Liver (tissue), 9 donors: ENCODE results near the gene PRSS22. TPM values are rescaled to one million over a fixed set of nuclear protein-coding genes. Genes with fewer than 3 reads are reported as not detected.

Experiments
- DNase-seq: peaks from one replicate; pipeline ENCODE4 v3.0.0-alpha.2; 2017; ENCODE audit warnings: low spot score
- H3K27ac ChIP-seq, 2 donors: one replicate each; pipeline ENCODE4 v1.7.0; 2013; ENCODE audit warnings: inconsistent platforms in 2 of 2, low read length in 2 of 2, control low read depth in 1 of 2, low read depth in 1 of 2, mild to moderate bottlenecking in 1 of 2
- H3K27me3 ChIP-seq, 4 donors: one replicate each; pipeline versions ENCODE4 v1.6.1 to v1.7.0; 2013; ENCODE audit warnings: low read length in 3 of 4, inconsistent platforms in 1 of 4, mild to moderate bottlenecking in 1 of 4, moderate library complexity in 1 of 4; ENCODE audit not compliant: control insufficient read depth in 4 of 4, insufficient read depth in 4 of 4
- H3K36me3 ChIP-seq, 4 donors: one replicate each; pipeline versions ENCODE4 v1.6.1 to v1.7.0; 2013; ENCODE audit warnings: low read length in 3 of 4, mild to moderate bottlenecking in 3 of 4, low read depth in 1 of 4, moderate library complexity in 1 of 4; ENCODE audit not compliant: control insufficient read depth in 4 of 4, insufficient read depth in 3 of 4
- H3K4me1 ChIP-seq, 4 donors: one replicate each; pipeline versions ENCODE4 v1.6.1 to v1.7.0; 2013; ENCODE audit warnings: low read length in 3 of 4, mild to moderate bottlenecking in 3 of 4, moderate library complexity in 1 of 4; ENCODE audit not compliant: control insufficient read depth in 4 of 4, insufficient read depth in 4 of 4
- H3K4me3 ChIP-seq, 3 donors: one replicate each; pipeline versions ENCODE4 v1.6.1 to v1.7.0; 2013; ENCODE audit warnings: low read length in 3 of 3, control low read depth in 1 of 3, low read depth in 1 of 3, mild to moderate bottlenecking in 1 of 3
- H3K9ac ChIP-seq, 2 donors: one replicate each; pipeline ENCODE4 v1.7.0; 2013; ENCODE audit warnings: low read length in 2 of 2, mild to moderate bottlenecking in 2 of 2, moderate library complexity in 2 of 2, control low read depth in 1 of 2, low read depth in 1 of 2
- H3K9me3 ChIP-seq, 4 donors: one replicate each; pipeline versions ENCODE4 v1.6.1 to v1.7.0; 2013; ENCODE audit warnings: low read length in 3 of 4; ENCODE audit not compliant: control insufficient read depth in 4 of 4
- ATF3 ChIP-seq: IDR thresholded peaks from 2 replicates; pipeline ENCODE4 v1.6.1; 2016; ENCODE audit warnings: antibody characterized with exemption
- CTCF ChIP-seq: fragments of 150-350 bp; IDR thresholded peaks from 2 replicates; pipeline ENCODE4 v1.5.1; 2017; ENCODE audit warnings: improper control_type of control experiment, low read depth, low read length; ENCODE audit not compliant: missing input control
- EGR1 ChIP-seq, 2 donors: IDR thresholded peaks; 2 replicates each; pipeline ENCODE4 v1.6.1; 2016 to 2018; ENCODE audit warnings: antibody characterized with exemption in 2 of 2, low read depth in 2 of 2
- FOXA1 ChIP-seq: IDR thresholded peaks from 2 replicates; pipeline ENCODE4 v1.6.1; 2016; ENCODE audit warnings: antibody characterized with exemption
- FOXA2 ChIP-seq: IDR thresholded peaks from 2 replicates; pipeline ENCODE4 v1.6.1; 2016; ENCODE audit warnings: antibody characterized with exemption
- HNF4G ChIP-seq: IDR thresholded peaks from 2 replicates; pipeline ENCODE4 v1.6.1; 2016; ENCODE audit warnings: antibody characterized with exemption
- JUND ChIP-seq, 2 donors: IDR thresholded peaks; 2 replicates each; pipeline ENCODE4 v1.6.1; 2016; ENCODE audit warnings: antibody characterized with exemption in 2 of 2
- MAX ChIP-seq: IDR thresholded peaks from 2 replicates; pipeline ENCODE4 v1.6.1; 2016; ENCODE audit warnings: antibody characterized with exemption
- NR2F2 ChIP-seq: IDR thresholded peaks from 2 replicates; pipeline ENCODE4 v1.6.1; 2016; ENCODE audit warnings: antibody characterized with exemption
- RAD21 ChIP-seq, 2 donors: IDR thresholded peaks; 2 replicates each; pipeline ENCODE4 v1.6.1; 2016; ENCODE audit warnings: antibody characterized with exemption in 2 of 2, mild to moderate bottlenecking in 2 of 2
- RXRA ChIP-seq, 2 donors: IDR thresholded peaks; 2 replicates each; pipeline ENCODE4 v1.6.1; 2017 to 2018; ENCODE audit warnings: antibody characterized with exemption in 2 of 2, mild to moderate bottlenecking in 1 of 2
- SP1 ChIP-seq: IDR thresholded peaks from 2 replicates; pipeline ENCODE4 v1.6.1; 2018; ENCODE audit warnings: antibody characterized with exemption, mild to moderate bottlenecking
- TAF1 ChIP-seq: conservative IDR thresholded peaks from 2 replicates; pipeline ENCODE4 v1.6.1; 2016; ENCODE audit warnings: antibody characterized with exemption, mild to moderate bottlenecking
- YY1 ChIP-seq: IDR thresholded peaks from 2 replicates; pipeline ENCODE4 v1.6.1; 2016; ENCODE audit warnings: antibody characterized with exemption, mild to moderate bottlenecking
- ZBTB33 ChIP-seq: IDR thresholded peaks from 2 replicates; pipeline ENCODE4 v1.6.1; 2016; ENCODE audit warnings: antibody characterized with exemption
- WGBS: extraction: QIAGEN DNeasy Blood & Tissue Kit; methylation state at CpG from one replicate; pipeline ENCODE4 v1.1.7; 2013; 5-methylcytosine and 5-hydroxymethylcytosine counted together
- polyA plus RNA-seq, 2 donors: library from polyadenylated mRNA; stranded (reverse) in 1 of 2; unstranded in 1 of 2; fragments of 200-250 nt in 1 of 2; fragments of >200 nt in 1 of 2; fragmentation: Nextera tagmentation in 1 of 2; extraction: Ambion mirVana in 1 of 2; gene quantifications; one replicate each; pipeline versions ENCODE4 v1.2.1 to v1.2.3, GENCODE V29; 2013 to 2015
- total RNA-seq, 2 donors: library from RNA; depleted of rRNA; stranded (reverse); fragments of >200 nt; gene quantifications; one replicate each; pipeline ENCODE4 v1.2.3, GENCODE V29; 2014
- donor health status: healthy.
- donor health status: healthy.
- donor health status: healthy.
- donor health status: healthy.
- donor health status: healthy.

The PRSS22 gene
- total and polyA plus RNA-seq, 4 donors, result 0.23 to 1.1 (median 0.32) TPM; not detected in 1

- 83% methylated on average over 16 of the region's 16 CpGs for WGBS
- H3K27me3 ChIP-seq, result no peaks in the 10 kb centered on the region
- no peak overlapping the region for H3K4me3 ChIP-seq
- DNase-seq, result no peak
- no peak overlapping the region for H3K9ac ChIP-seq
- no peak overlapping the region for H3K27ac ChIP-seq
- TF ChIP-seq JUND (IDR thresholded peaks at IDR 0.05) (no peak), ATF3 (no peak), ZBTB33 (no peak)
- H3K9me3 ChIP-seq, result peaks cover 0 to 11% (median 2%) of the 10 kb centered on the region in 4 donors
- H3K36me3 ChIP-seq, result no peaks in the 10 kb centered on the region
- H3K4me1 ChIP-seq, result no peaks in the 10 kb centered on the region
These were observed 5.8 kb downstream of the PRSS22 start for GRCh38 chr16:2852003-2852730.

- no peaks in the 10 kb centered on the region for H3K36me3 ChIP-seq
- H3K9me3 ChIP-seq, result peaks cover 0 to 5% (median 2%) of the 10 kb centered on the region in 4 donors
- WGBS, result 71% methylated on average over 16 of the region's 16 CpGs
- H3K9ac ChIP-seq, result no peak overlapping the region
- no peaks in the 10 kb centered on the region for H3K27me3 ChIP-seq
- no peak for DNase-seq
- no peak overlapping the region for H3K27ac ChIP-seq
- H3K4me3 ChIP-seq, result no peak overlapping the region
- TF ChIP-seq HNF4G (no peak), TAF1 (no peak), FOXA1 (no peak), MAX (no peak), ATF3 (no peak), FOXA2 (no peak), NR2F2 (no peak), RXRA (IDR thresholded peaks at IDR 0.05) (no peak), YY1 (no peak), SP1 (no peak)
- H3K4me1 ChIP-seq, result no peaks in the 10 kb centered on the region
These were observed 8.8 kb downstream of the PRSS22 start for GRCh38 chr16:2848933-2849725.

GRCh38 chr16:2846511-2847310 lies 11.3 kb downstream of the PRSS22 start:
- no peak overlapping the region for H3K4me3 ChIP-seq
- no peak overlapping the region for H3K9ac ChIP-seq
- no peak for DNase-seq
- peaks cover 0 to 6% (median 1%) of the 10 kb centered on the region in 4 donors for H3K4me1 ChIP-seq
- 57% methylated on average over 3 of the region's 3 CpGs for WGBS
- H3K27ac ChIP-seq, result no peak overlapping the region
- TF ChIP-seq CTCF (no peak), JUND (IDR thresholded peaks at IDR 0.05) (no peak), FOXA2 (no peak), SP1 (no peak), YY1 (no peak), ATF3 (no peak), NR2F2 (no peak), EGR1 (IDR thresholded peaks at IDR 0.05; ENCODE audit: low read depth in 2 of 2) (no peak), RAD21 (IDR thresholded peaks at IDR 0.05) (no peak), RXRA (IDR thresholded peaks at IDR 0.05) (no peak), FOXA1 (no peak), ZBTB33 (no peak), HNF4G (no peak), MAX (no peak)
- no peaks in the 10 kb centered on the region for H3K36me3 ChIP-seq
- peaks cover 0 to 2% (median 0%) of the 10 kb centered on the region in 4 donors for H3K9me3 ChIP-seq
- peaks cover 0 to 2% (median 0%) of the 10 kb centered on the region in 4 donors for H3K27me3 ChIP-seq
